Heart left ventricle (tissue), 16 donors: ENCODE data around the gene DNMT3A. TPM values are rescaled to one million over a fixed set of nuclear protein-coding genes. Genes with fewer than 3 reads are reported as not detected.

Experiments used
- ATAC-seq, 4 donors: fragments of 200-7000 bp; cut with Tn5 transposase; one replicate each; pipeline ENCODE4 v1.9.1; 2020 to 2022; ENCODE audit warnings: moderate library complexity in 4 of 4, mild to moderate bottlenecking in 3 of 4, moderate number of reproducible peaks in 1 of 4
- DNase-seq, 5 donors: peaks; one replicate each; pipeline ENCODE4 v3.0.0-alpha.2; 2020
- H3K27ac ChIP-seq, 12 donors: fragments of 200-600 bp; sonication (generic) in 4 of 12; one replicate each; pipeline versions ENCODE4 v1.5.0 to v1.8.0; 2016 to 2022; ENCODE audit warnings: mild to moderate bottlenecking in 2 of 12
- H3K27me3 ChIP-seq, 9 donors: fragments of 200-600 bp; sonication (generic) in 2 of 9; one replicate each; pipeline versions ENCODE4 v1.5.1 to v1.8.0; 2016 to 2022; ENCODE audit warnings: mild to moderate bottlenecking in 3 of 9
- H3K36me3 ChIP-seq, 9 donors: fragments of 200-600 bp; sonication (generic) in 2 of 9; one replicate each; pipeline versions ENCODE4 v1.5.0 to v1.8.0; 2018 to 2022; ENCODE audit warnings: mild to moderate bottlenecking in 2 of 9
- H3K4me1 ChIP-seq, 12 donors: fragments of 200-600 bp; sonication (generic) in 4 of 12; one replicate each; pipeline versions ENCODE4 v1.5.0 to v1.8.0; 2016 to 2022; ENCODE audit warnings: mild to moderate bottlenecking in 3 of 12
- H3K4me3 ChIP-seq, 12 donors: fragments of 200-600 bp; sonication (generic) in 4 of 12; one replicate each; pipeline versions ENCODE4 v1.5.0 to v1.8.0; 2017 to 2022; ENCODE audit warnings: mild to moderate bottlenecking in 9 of 12, moderate library complexity in 4 of 12
- H3K9me3 ChIP-seq, 12 donors: fragments of 200-600 bp; sonication (generic) in 4 of 12; one replicate each; pipeline versions ENCODE4 v1.5.0 to v1.8.0; 2016 to 2022; ENCODE audit warnings: mild to moderate bottlenecking in 1 of 12
- CTCF ChIP-seq, 12 donors: fragments of 200-600 bp; sonication (generic) in 4 of 12; IDR thresholded peaks; one replicate each; pipeline versions ENCODE4 v1.5.0 to v1.8.0; 2018 to 2022; ENCODE audit warnings: antibody characterized with exemption in 12 of 12, mild to moderate bottlenecking in 5 of 12
- POLR2A ChIP-seq, 2 donors: fragments of 450-650 bp; IDR thresholded peaks; one replicate each; pipeline ENCODE4 v1.6.1; 2017; ENCODE audit warnings: antibody characterized with exemption in 2 of 2, mild to moderate bottlenecking in 2 of 2, moderate library complexity in 2 of 2
- WGBS, 4 donors: extraction: QIAGEN DNeasy Blood & Tissue Kit in 2 of 4; methylation state at CpG; one replicate each; pipeline versions ENCODE4 v1.1.5 to v1.1.7; 2013 to 2018; 5-methylcytosine and 5-hydroxymethylcytosine counted together
- intact Hi-C, 10 donors: fragments of 100-400 bp; cut with DNase I; formaldehyde crosslinking; loops; one replicate each; pipeline versions ENCODE4 v1.11.1 to v1.14.2; 2022
- polyA plus RNA-seq, 2 donors: library from polyadenylated mRNA; stranded (reverse); fragments of 200-250 nt; gene quantifications; one replicate each; pipeline ENCODE4 v1.2.3, GENCODE V29; 2013
- total RNA-seq, 9 donors: library from RNA; depleted of rRNA in 2 of 9; stranded (reverse); fragments of >200 nt in 2 of 9; fragmentation: NEBNext Ultra II Directional in 3 of 9; extraction: Animal tissue kit (Norgen Biotek cat#: 25700) in 3 of 9; gene quantifications; one replicate each; pipeline versions ENCODE4 v1.1.0 to v1.2.4, GENCODE V29; 2016 to 2023
- donor health status: ischemic (EF 13 %, LVEDD 7.1; RV severe dilation, severe dysfunction).
- donor health status: healthy with polysubstance abuse.
- donor health status: DM: no; HTN: yes; CAD: no.
- donor health status: DM: no; HTN: no; CAD: no.
- donor health status: ischemic (EF 25% LVEDD 6.9; RV normal size, moderate dysfunction).
- donor health status: ischemic (EF 25% LVEDD 5.7; RV mildly dilated, moderate dysfunction).
- donor health status: healthy.
- donor health status: DM: yes; HTN: yes; CAD: no.
- donor health status: ischemic (EF 35%, LVEDD 5.7; RV mildly dilated, moderate dysfunction).
- donor health status: nonischemic (EF 11% LVEDD 7.7; RV severe dilation, severe dysfunction).
- donor health status: DM: yes; HTN: yes; CAD: no.
- donor health status: PGD.
- donor health status: ischemic (EF 29% LVEDD 5.4; RV normal size, mild dysfunction).
- donor health status: nonischemic (EF 23%, LVEDD 6.1; RV moderate dilation, normal function).

DNMT3A gene
- total and polyA plus RNA-seq, 11 donors: 3.5 to 26.0 (median 16.0) TPM

- no peak for DNase-seq
- Histone ChIP-seq H3K36me3 (peaks cover 0 to 15% (median 10%) of the 10 kb centered on the region in 9 donors), H3K9me3 (no peaks in the 10 kb centered on the region), H3K27ac (no peak overlapping the region), H3K4me1 (peaks cover 0 to 29% (median 12%) of the 10 kb centered on the region in 12 donors), H3K4me3 (no peak overlapping the region), H3K27me3 (no peaks in the 10 kb centered on the region)
- TF ChIP-seq CTCF (IDR thresholded peaks at IDR 0.05) (no peak), POLR2A (IDR thresholded peaks at IDR 0.05) (no peak)
- intact Hi-C loops: no loop called here
- no peak for ATAC-seq
- 84 to 89% (median 87%) methylated on average over 7 of the region's 7 CpGs for WGBS, 4 donors
Observed at GRCh38 chr2:25227576-25227975, 114.1 kb downstream of the DNMT3A start.

GRCh38 chr2:25226827-25227226, 114.9 kb downstream of the DNMT3A start:
- Histone ChIP-seq H3K27ac (no peak overlapping the region), H3K36me3 (peaks cover 0 to 8% (median 3%) of the 10 kb centered on the region in 9 donors), H3K4me3 (no peak overlapping the region), H3K4me1 (peaks cover 0 to 29% (median 12%) of the 10 kb centered on the region in 12 donors), H3K27me3 (no peaks in the 10 kb centered on the region), H3K9me3 (no peaks in the 10 kb centered on the region)
- intact Hi-C loops: no loop called here
- DNase-seq (no peak), ATAC-seq (no peak)
- 93 to 100% (median 98%) methylated on average over 4 of the region's 4 CpGs for WGBS, 4 donors
- TF ChIP-seq POLR2A (IDR thresholded peaks at IDR 0.05) (no peak), CTCF (IDR thresholded peaks at IDR 0.05) (no peak)

GRCh38 chr2:25222477-25223121, 119.1 kb downstream of the DNMT3A start:
- Histone ChIP-seq H3K27me3 (no peaks in the 10 kb centered on the region), H3K9me3 (no peaks in the 10 kb centered on the region), H3K27ac (no peak overlapping the region), H3K4me1 (no peaks in the 10 kb centered on the region), H3K36me3 (no peaks in the 10 kb centered on the region), H3K4me3 (no peak overlapping the region)
- DNase-seq: no peak
- TF ChIP-seq CTCF (IDR thresholded peaks at IDR 0.05) (no peak), POLR2A (IDR thresholded peaks at IDR 0.05) (no peak)
- WGBS, 4 donors: 71 to 75% (median 74%) methylated on average over 5 of the region's 5 CpGs
- intact Hi-C loops: no loop called here
- ATAC-seq: no peak

GRCh38 chr2:25221579-25221978, 120.1 kb downstream of the DNMT3A start:
- Histone ChIP-seq H3K9me3 (no peaks in the 10 kb centered on the region), H3K4me3 (no peak overlapping the region), H3K36me3 (no peaks in the 10 kb centered on the region), H3K27ac (no peak overlapping the region), H3K4me1 (peaks cover 0 to 5% (median 2%) of the 10 kb centered on the region in 12 donors), H3K27me3 (no peaks in the 10 kb centered on the region)
- ATAC-seq (no peak), DNase-seq (no peak)
- 93 to 96% (median 95%) methylated on average over 4 of the region's 4 CpGs for WGBS, 4 donors
- intact Hi-C loops: no loop called here
- TF ChIP-seq CTCF (IDR thresholded peaks at IDR 0.05): no peak
- no peak for TF ChIP-seq POLR2A (IDR thresholded peaks at IDR 0.05)
